Mucosa of stomach (tissue), 1 donor: ENCODE results near the gene PRAC1.

Experiments
- H3K27me3 ChIP-seq: one replicate; pipeline ENCODE4 v1.7.0; 2013; ENCODE audit warnings: mild to moderate bottlenecking, low read length; ENCODE audit not compliant: control insufficient read depth, insufficient read depth
- H3K36me3 ChIP-seq: one replicate; pipeline ENCODE4 v1.7.0; 2013; ENCODE audit warnings: low read length; ENCODE audit not compliant: control insufficient read depth, insufficient read depth
- H3K4me1 ChIP-seq: one replicate; pipeline ENCODE4 v1.7.0; 2013; ENCODE audit warnings: mild to moderate bottlenecking, low read length; ENCODE audit not compliant: control insufficient read depth, insufficient read depth
- H3K4me3 ChIP-seq: one replicate; pipeline ENCODE4 v1.7.0; 2013; ENCODE audit warnings: low read length
- H3K9ac ChIP-seq: one replicate; pipeline ENCODE4 v1.7.0; 2013; ENCODE audit warnings: mild to moderate bottlenecking, low read length, moderate library complexity
- H3K9me3 ChIP-seq: one replicate; pipeline ENCODE4 v1.7.0; 2013; ENCODE audit warnings: mild to moderate bottlenecking, low read length, moderate library complexity; ENCODE audit not compliant: control insufficient read depth
- donor health status: Pancreatic carcinoma.

Gene PRAC1

GRCh38 chr17:48722201-48722907 is at the start of gene PRAC1:
TSS of gene PRAC1 (minus strand) at chr17:48722518. CDS start at chr17:48722392, 126 bp downstream.
- Histone ChIP-seq H3K4me3 (no peak within 1 kb of the TSS), H3K9me3 (no peaks in the 10 kb centered on the region), H3K27me3 (peaks cover 98% of the 10 kb centered on the region), H3K9ac (no peak within 1 kb of the TSS), H3K36me3 (no peaks in the 10 kb centered on the region), H3K4me1 (peaks cover 30% of the 10 kb centered on the region)

DNA sequence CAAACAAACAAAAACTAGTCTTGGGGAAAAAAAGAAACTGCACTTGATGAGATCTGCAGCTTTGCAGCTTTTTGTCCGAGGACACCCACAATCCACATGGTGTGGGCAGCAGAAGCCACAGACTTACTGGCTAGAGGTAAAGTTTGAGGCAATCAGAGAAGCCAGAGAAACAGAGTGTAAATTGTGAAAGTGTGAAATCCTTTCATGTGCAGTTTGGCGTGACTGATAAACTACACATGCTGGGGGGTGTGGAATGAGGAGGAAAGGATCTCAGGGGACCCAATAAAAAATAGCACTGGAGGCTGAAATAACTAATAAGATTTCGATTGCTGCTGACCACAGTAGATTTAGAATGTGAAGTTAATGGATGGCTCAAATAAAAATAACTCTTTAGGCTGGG is 48.6 kb upstream of the PRAC1 start:
- Histone ChIP-seq H3K4me1 (no peaks in the 10 kb centered on the region), H3K4me3 (no peak overlapping the region), H3K36me3 (no peaks in the 10 kb centered on the region), H3K27me3 (no peaks in the 10 kb centered on the region), H3K9me3 (no peaks in the 10 kb centered on the region), H3K9ac (no peak overlapping the region)

DNA sequence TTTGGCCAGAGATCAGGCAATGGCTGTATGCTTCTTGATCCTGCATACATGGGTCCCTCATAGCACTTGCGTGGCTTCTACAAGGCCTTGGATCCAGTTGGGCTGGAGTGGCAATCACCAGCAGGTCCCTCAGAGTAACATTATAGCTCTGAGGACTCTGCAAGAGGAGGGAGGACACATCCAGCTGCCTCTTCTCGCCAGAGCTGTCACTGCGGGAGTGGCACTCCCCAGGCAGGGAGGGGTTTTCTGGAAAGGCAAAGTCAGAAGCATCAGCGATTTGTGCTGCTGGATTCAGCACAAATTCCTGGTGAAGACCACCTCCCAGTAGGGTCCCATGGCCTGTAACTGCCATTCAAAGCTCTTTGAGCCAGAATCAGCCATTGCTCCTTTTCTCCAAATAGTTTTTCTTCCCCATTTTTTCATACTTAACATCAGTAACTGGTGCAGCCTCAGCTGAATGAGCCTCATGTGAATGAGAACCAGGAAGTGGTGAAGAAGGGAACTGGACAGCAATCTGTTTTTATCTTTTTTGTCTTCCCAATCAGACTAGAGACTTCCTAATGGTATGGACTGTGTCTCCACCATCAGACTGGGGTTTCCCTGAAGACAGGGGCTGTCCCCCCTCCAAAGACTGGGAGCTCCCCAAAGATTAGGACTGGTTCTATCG is 46.8 kb upstream of the PRAC1 start:
- Histone ChIP-seq H3K9me3 (no peaks in the 10 kb centered on the region), H3K27me3 (peaks cover 3% of the 10 kb centered on the region), H3K36me3 (no peaks in the 10 kb centered on the region), H3K4me1 (no peaks in the 10 kb centered on the region), H3K9ac (no peak overlapping the region), H3K4me3 (no peak overlapping the region)

DNA sequence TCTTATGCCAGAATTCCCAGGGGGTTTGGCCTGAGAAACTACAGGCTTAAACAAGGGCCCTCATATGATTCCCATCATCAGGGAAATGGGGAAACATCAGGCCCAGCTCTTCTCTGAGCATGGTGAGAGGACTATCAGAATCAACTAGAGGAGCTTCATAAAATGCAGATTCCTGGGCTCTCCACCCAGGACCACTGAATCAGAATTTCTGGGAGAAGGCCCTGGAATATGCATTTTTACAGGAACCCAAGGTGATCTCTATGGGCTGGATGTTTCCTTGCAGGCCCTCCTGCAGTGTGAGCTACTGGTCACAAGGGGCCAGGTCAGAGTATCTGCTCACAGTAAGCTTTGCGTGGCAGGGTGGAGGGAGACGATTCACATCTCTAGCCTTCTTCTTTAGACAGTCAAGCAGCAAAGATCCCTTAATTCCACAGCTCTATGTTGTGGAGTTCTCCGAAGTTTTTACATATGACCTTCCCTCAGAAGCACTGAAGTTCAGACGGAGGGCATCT is 45.0 kb upstream of the PRAC1 start:
- no peaks in the 10 kb centered on the region for H3K4me1 ChIP-seq
- no peaks in the 10 kb centered on the region for H3K9me3 ChIP-seq
- no peak overlapping the region for H3K9ac ChIP-seq
- no peaks in the 10 kb centered on the region for H3K36me3 ChIP-seq
- H3K4me3 ChIP-seq: no peak overlapping the region
- peaks cover 8% of the 10 kb centered on the region for H3K27me3 ChIP-seq

DNA sequence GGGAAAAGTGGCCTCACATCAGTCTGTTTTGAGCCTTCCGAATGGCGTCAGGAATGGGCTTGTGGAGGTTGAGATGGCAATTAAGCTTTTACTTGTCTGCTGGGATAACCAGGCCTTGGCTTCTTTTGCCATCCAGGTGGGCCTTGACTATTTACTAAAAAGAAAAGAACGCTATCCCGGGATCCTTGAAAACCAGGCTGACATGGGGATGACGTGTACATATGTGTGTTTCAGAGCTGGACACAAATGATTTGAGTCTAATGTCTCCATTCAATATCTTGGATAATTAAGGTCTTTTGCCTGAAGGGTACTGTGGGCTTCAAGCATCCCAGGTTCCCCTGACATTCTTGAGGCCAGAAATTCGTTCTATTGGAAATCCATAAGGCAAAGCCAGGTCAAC is 38.8 kb upstream of the PRAC1 start:
- peaks cover 13% of the 10 kb centered on the region for H3K27me3 ChIP-seq
- H3K4me3 ChIP-seq: no peak overlapping the region
- peaks cover 5% of the 10 kb centered on the region for H3K4me1 ChIP-seq
- H3K36me3 ChIP-seq: no peaks in the 10 kb centered on the region
- no peaks in the 10 kb centered on the region for H3K9me3 ChIP-seq
- no peak overlapping the region for H3K9ac ChIP-seq

DNA sequence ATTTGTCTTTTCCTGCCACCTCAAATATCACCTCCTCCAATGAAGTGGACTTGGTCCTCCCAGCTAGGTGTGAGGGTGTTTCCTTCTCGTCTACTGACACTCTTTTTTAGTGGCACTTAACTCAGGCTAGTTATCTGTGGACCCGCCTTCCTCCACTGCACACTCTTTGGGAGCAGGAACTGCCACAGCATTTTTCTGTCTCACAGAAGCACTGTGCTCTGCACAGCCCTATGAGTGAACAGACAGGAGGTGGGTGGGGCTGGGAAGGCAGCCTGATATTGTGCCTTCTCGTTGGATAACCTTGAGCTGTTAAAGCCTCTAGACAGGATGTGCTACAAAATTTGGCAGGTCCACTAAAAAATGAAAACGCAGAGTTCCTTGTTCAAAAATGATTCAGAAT is 38.1 kb upstream of the PRAC1 start:
- H3K27me3 ChIP-seq: peaks cover 18% of the 10 kb centered on the region
- H3K9me3 ChIP-seq: no peaks in the 10 kb centered on the region

DNA sequence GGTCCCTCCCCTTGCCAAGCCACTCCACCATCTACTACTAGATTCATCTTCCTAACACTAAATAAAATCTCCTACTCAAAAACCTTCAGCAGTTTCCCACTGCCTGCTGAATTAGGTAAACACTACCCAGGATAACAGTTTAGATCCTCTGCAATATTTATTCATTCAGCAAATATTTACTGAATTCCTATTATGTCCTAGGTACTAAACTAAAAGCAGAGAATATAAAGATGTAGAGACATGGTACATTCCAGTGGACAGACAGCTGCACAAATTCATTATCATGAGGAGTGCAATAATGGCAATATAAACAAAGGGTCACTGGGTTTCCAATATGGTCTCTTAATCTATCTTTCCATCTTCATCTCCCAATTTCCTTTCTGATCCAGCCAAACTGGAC is 37.0 kb upstream of the PRAC1 start:
- Histone ChIP-seq H3K27me3 (peaks cover 28% of the 10 kb centered on the region), H3K9ac (no peak overlapping the region), H3K4me1 (peaks cover 15% of the 10 kb centered on the region)

More for the DNA sequence above, 38.1 kb upstream of the PRAC1 start:
- Histone ChIP-seq H3K4me3 (no peak overlapping the region), H3K4me1 (peaks cover 5% of the 10 kb centered on the region), H3K36me3 (no peaks in the 10 kb centered on the region), H3K9ac (no peak overlapping the region)

GRCh38 chr17:48757524-48757961 is 35.2 kb upstream of the PRAC1 start:
- Histone ChIP-seq H3K27me3 (peaks cover 41% of the 10 kb centered on the region), H3K9me3 (no peaks in the 10 kb centered on the region), H3K36me3 (no peaks in the 10 kb centered on the region), H3K4me3 (no peak overlapping the region), H3K9ac (no peak overlapping the region), H3K4me1 (peaks cover 15% of the 10 kb centered on the region)

More for the DNA sequence above, 37.0 kb upstream of the PRAC1 start:
- Histone ChIP-seq H3K4me3 (no peak overlapping the region), H3K9me3 (no peaks in the 10 kb centered on the region), H3K36me3 (no peaks in the 10 kb centered on the region)

DNA sequence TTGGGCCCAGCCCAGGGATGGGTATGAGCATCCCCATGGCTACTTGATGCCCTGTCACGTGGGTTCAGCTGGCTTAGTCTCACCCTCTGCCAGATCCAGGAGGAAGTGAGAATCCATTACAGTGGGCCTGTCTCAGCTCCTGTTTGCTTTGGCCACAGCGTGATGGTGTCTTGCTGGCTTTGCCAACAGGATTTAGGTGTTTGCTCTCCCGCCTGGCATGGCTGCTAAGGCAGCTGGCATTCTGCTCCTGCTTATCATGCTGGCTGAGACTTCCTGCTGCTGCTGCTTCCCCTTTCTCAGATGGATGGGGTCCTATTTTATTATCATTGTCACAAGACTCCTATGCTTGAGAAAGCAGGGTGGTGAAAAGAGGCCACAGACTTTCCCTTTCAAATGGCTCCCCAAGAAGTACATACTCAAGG is 34.5 kb upstream of the PRAC1 start:
- peaks cover 48% of the 10 kb centered on the region for H3K27me3 ChIP-seq
- H3K9me3 ChIP-seq: no peaks in the 10 kb centered on the region
- no peaks in the 10 kb centered on the region for H3K36me3 ChIP-seq
- H3K4me1 ChIP-seq: peaks cover 15% of the 10 kb centered on the region
- H3K4me3 ChIP-seq: no peak overlapping the region
- no peak overlapping the region for H3K9ac ChIP-seq

GRCh38 chr17:48755356-48755755 is 33.0 kb upstream of the PRAC1 start:
- Histone ChIP-seq H3K9ac (no peak overlapping the region), H3K9me3 (no peaks in the 10 kb centered on the region), H3K4me1 (peaks cover 15% of the 10 kb centered on the region), H3K4me3 (no peak overlapping the region), H3K36me3 (no peaks in the 10 kb centered on the region), H3K27me3 (peaks cover 63% of the 10 kb centered on the region)

- no peak overlapping the region for H3K4me3 ChIP-seq
- H3K27me3 ChIP-seq: peaks cover 70% of the 10 kb centered on the region
Observed at GRCh38 chr17:48754500-48755261, 32.4 kb upstream of the PRAC1 start.

More at GRCh38 chr17:48754500-48755261, 32.4 kb upstream of the PRAC1 start:
- Histone ChIP-seq H3K9ac (no peak overlapping the region), H3K36me3 (no peaks in the 10 kb centered on the region), H3K4me1 (peaks cover 15% of the 10 kb centered on the region), H3K9me3 (no peaks in the 10 kb centered on the region)
